Loucy (cell line): ENCODE measurements around the gene FABP1.

Source experiments
- H2AFZ ChIP-seq: fragments of 200-600 bp; sonication (generic); 2 replicates; pipeline ENCODE4 v1.6.0; 2016; ENCODE audit warnings: antibody characterized with exemption, mild to moderate bottlenecking, low read length, moderate library complexity
- H3F3A ChIP-seq: fragments of 200-600 bp; 2 replicates; pipeline ENCODE4 v1.6.0; 2016; ENCODE audit warnings: antibody characterized with exemption, low read depth, mild to moderate bottlenecking
- H3K27me3 ChIP-seq: fragments of 200-600 bp; sonication (generic); 2 replicates; pipeline ENCODE4 v1.6.1; 2014; ENCODE audit warnings: low read length, mild to moderate bottlenecking; ENCODE audit not compliant: insufficient read depth, poor library complexity, severe bottlenecking
- H3K36me3 ChIP-seq: fragments of 200-600 bp; sonication (generic); 2 replicates; pipeline ENCODE4 v1.6.1; 2016; ENCODE audit warnings: low read length; ENCODE audit not compliant: insufficient read depth
- H3K4me1 ChIP-seq: fragments of 200-600 bp; sonication (generic); 2 replicates; pipeline ENCODE4 v1.5.1; 2014; ENCODE audit warnings: low read length, mild to moderate bottlenecking; ENCODE audit not compliant: insufficient read depth, poor library complexity, severe bottlenecking
- H3K4me2 ChIP-seq: fragments of 200-600 bp; sonication (generic); 2 replicates; pipeline ENCODE4 v1.6.0; 2014; ENCODE audit warnings: antibody characterized with exemption, low read length, low read depth, mild to moderate bottlenecking; ENCODE audit not compliant: poor library complexity, severe bottlenecking
- H3K4me3 ChIP-seq: fragments of 200-600 bp; sonication (generic); 2 replicates; pipeline ENCODE4 v1.5.1; 2014; ENCODE audit warnings: low read length, mild to moderate bottlenecking, mixed read lengths; ENCODE audit not compliant: poor library complexity, severe bottlenecking
- H3K79me2 ChIP-seq: fragments of 200-600 bp; sonication (generic); 2 replicates; pipeline ENCODE4 v1.6.1; 2014; ENCODE audit warnings: low read length; ENCODE audit not compliant: insufficient read depth
- H3K9ac ChIP-seq: fragments of 200-600 bp; sonication (generic); 2 replicates; pipeline ENCODE4 v1.6.0; 2014; ENCODE audit warnings: mild to moderate bottlenecking, low read depth, low read length, moderate library complexity; ENCODE audit not compliant: poor library complexity, severe bottlenecking
- H3K9me2 ChIP-seq: fragments of 200-600 bp; sonication (generic); replicated peaks from 2 replicates; pipeline ENCODE4 v1.6.1; 2016; ENCODE audit warnings: low read depth, low read length, mixed read lengths
- H3K9me3 ChIP-seq: fragments of 200-600 bp; sonication (generic); 2 replicates; pipeline ENCODE4 v1.6.1; 2014; ENCODE audit warnings: mild to moderate bottlenecking, antibody characterized with exemption, low read length, low read depth; ENCODE audit not compliant: insufficient read depth
- H4K20me1 ChIP-seq: fragments of 200-600 bp; sonication (generic); 2 replicates; pipeline ENCODE4 v1.6.0; 2014; ENCODE audit warnings: antibody characterized with exemption, low read length, mild to moderate bottlenecking; ENCODE audit not compliant: insufficient read depth, poor library complexity, severe bottlenecking
- EZH2phosphoT487 ChIP-seq: fragments of 200-600 bp; IDR thresholded peaks from 2 replicates; pipeline ENCODE4 v1.6.1; 2018; ENCODE audit warnings: antibody characterized with exemption, mild to moderate bottlenecking, moderate library complexity, borderline replicate concordance
- TF ChIP-seq, protein P1 (sequence below): fragments of 200-600 bp; sonication (generic); conservative IDR thresholded peaks from 2 replicates; pipeline ENCODE4 v1.5.1; 2014; ENCODE audit warnings: mild to moderate bottlenecking, antibody characterized with exemption, low read length

FABP1 gene

DNA sequence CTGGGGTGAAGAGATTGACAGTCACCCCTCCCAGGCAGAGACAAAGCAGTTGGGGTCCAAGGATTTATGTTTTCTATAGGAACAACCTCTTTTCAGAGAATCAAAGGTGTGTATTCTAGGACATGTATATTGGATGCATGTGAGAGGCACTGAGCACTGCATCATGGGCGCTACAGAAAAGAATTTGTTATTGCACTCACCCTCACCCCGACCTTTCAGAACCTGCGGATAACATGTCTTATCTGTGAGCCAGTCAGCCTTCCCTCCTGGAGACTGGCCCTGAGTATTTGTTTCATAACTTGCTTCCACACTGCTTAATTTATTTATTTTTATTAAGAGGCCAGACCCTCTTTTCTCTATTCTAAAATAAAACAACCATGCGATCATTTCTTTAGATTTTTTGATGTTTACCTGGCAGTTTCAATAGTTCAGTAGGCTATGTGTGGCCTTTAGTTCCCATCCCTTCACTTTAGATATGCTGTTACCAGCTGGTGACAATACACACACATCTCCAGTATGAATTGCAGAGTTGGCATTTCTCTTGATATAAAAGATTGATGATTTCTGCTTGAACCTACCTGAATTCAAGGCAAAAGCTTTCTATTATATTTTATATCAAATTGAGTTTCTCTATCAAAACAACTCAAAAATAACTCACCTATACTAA is 29.8 kb downstream of the FABP1 start:
- H3K36me3 ChIP-seq, result no peaks in the 10 kb centered on the region
- no peak overlapping the region for H3K4me2 ChIP-seq
- H3K79me2 ChIP-seq, result no peaks in the 10 kb centered on the region
- H2AFZ ChIP-seq, result no peak overlapping the region
- no peak for TF ChIP-seq EZH2phosphoT487
- TF ChIP-seq, protein P1, sequence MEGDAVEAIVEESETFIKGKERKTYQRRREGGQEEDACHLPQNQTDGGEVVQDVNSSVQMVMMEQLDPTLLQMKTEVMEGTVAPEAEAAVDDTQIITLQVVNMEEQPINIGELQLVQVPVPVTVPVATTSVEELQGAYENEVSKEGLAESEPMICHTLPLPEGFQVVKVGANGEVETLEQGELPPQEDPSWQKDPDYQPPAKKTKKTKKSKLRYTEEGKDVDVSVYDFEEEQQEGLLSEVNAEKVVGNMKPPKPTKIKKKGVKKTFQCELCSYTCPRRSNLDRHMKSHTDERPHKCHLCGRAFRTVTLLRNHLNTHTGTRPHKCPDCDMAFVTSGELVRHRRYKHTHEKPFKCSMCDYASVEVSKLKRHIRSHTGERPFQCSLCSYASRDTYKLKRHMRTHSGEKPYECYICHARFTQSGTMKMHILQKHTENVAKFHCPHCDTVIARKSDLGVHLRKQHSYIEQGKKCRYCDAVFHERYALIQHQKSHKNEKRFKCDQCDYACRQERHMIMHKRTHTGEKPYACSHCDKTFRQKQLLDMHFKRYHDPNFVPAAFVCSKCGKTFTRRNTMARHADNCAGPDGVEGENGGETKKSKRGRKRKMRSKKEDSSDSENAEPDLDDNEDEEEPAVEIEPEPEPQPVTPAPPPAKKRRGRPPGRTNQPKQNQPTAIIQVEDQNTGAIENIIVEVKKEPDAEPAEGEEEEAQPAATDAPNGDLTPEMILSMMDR, result no peak
- H3K4me1 ChIP-seq, result no peaks in the 10 kb centered on the region
- no peak overlapping the region for H3K4me3 ChIP-seq
- no peaks in the 10 kb centered on the region for H3F3A ChIP-seq
- H3K9ac ChIP-seq, result no peak overlapping the region
- H3K9me2 ChIP-seq, result no peaks in the 10 kb centered on the region
- H4K20me1 ChIP-seq, result no peaks in the 10 kb centered on the region
- no peaks in the 10 kb centered on the region for H3K9me3 ChIP-seq
- H3K27me3 ChIP-seq, result no peaks in the 10 kb centered on the region

DNA sequence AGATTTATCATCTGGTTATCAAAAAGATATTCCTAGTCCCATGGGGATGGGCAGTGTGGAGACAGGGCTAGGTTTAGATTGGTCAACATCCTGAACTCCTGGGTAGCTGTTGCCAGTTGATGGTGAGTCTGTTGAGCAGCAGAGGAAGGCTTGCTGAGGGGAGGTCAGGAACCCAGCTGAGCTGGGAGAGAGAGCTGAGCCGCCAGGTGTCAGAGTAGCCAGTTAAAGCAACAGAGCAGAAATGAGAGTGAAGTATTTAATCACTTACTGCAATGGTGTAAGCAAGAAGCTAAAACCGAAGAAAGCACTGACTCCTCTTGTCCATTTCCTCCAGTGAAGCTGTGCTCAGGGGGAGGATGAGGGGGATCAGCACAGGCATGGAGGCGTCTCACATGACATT is 30.7 kb downstream of the FABP1 start:
- no peaks in the 10 kb centered on the region for H3K9me2 ChIP-seq
- H3K4me3 ChIP-seq, result no peak overlapping the region
- H3K9me3 ChIP-seq, result no peaks in the 10 kb centered on the region
- H3K4me2 ChIP-seq, result no peak overlapping the region
- TF ChIP-seq, protein P1, result no peak
- H3K36me3 ChIP-seq, result no peaks in the 10 kb centered on the region
- no peak overlapping the region for H3K9ac ChIP-seq
- H3K27me3 ChIP-seq, result no peaks in the 10 kb centered on the region
- no peak overlapping the region for H2AFZ ChIP-seq
- H3K4me1 ChIP-seq, result no peaks in the 10 kb centered on the region
- H4K20me1 ChIP-seq, result no peaks in the 10 kb centered on the region
- H3K79me2 ChIP-seq, result no peaks in the 10 kb centered on the region
- H3F3A ChIP-seq, result no peaks in the 10 kb centered on the region

DNA sequence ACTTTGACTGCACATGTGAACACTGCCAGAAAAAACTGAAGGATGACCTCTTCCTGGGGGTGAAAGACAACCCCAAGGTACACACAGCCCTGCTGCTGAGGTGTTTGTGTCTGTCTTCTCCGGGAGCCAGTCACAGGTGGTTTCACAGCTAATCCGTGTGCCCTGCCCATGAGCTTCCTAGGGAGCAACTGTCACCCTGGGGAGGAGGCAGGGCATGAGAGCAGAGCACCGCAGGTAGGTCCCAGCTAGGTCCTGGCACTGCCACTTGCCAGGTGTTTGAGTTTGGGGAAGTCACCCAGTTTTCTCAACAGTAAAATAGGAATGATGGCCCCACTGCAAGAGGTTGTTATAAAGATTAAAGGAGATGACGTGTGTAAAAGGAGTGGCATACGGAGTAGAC is 31.2 kb downstream of the FABP1 start:
- TF ChIP-seq EZH2phosphoT487, result no peak
- TF ChIP-seq, protein P1, result no peak
- Histone ChIP-seq H3F3A (no peaks in the 10 kb centered on the region), H3K9me2 (no peaks in the 10 kb centered on the region), H3K4me3 (no peak overlapping the region), H3K79me2 (no peaks in the 10 kb centered on the region), H3K36me3 (no peaks in the 10 kb centered on the region), H4K20me1 (no peaks in the 10 kb centered on the region), H3K9me3 (no peaks in the 10 kb centered on the region), H3K4me1 (no peaks in the 10 kb centered on the region), H3K9ac (no peak overlapping the region), H2AFZ (no peak overlapping the region), H3K4me2 (no peak overlapping the region), H3K27me3 (no peaks in the 10 kb centered on the region)
